GM23338 (cell line): ENCODE data around the gene C20orf204.

Source experiments
- CREB1 ChIP-seq: fragments of 250-450 bp; sonication (Bioruptor Pico); IDR thresholded peaks from 2 replicates; pipeline ENCODE4 v1.5.0; 2020; ENCODE audit warnings: low read depth, mild to moderate bottlenecking, moderate library complexity
- CTCF ChIP-seq, 2 experiments: fragments of 200-600 bp in 1 of 2; sonication (generic) in 1 of 2; conservative IDR thresholded peaks; 2 replicates each; pipeline versions ENCODE4 v1.5.1 to v1.6.1; 2016 to 2017; ENCODE audit warnings: antibody characterized with exemption in 2 of 2, low read depth in 2 of 2, mild to moderate bottlenecking in 2 of 2, moderate library complexity in 1 of 2
- EZH2 ChIP-seq: fragments of 200-600 bp; sonication (generic); IDR thresholded peaks from one replicate; pipeline ENCODE4 v1.8.0; 2017; ENCODE audit warnings: antibody characterized with exemption, mild to moderate bottlenecking, low read depth; ENCODE audit not compliant: unreplicated experiment
- EZH2phosphoT487 ChIP-seq: fragments of 200-600 bp; sonication (generic); IDR thresholded peaks from one replicate; pipeline ENCODE4 v1.8.1; 2018; ENCODE audit warnings: antibody characterized with exemption; ENCODE audit not compliant: unreplicated experiment
- JUNB ChIP-seq: IDR thresholded peaks from one replicate; pipeline ENCODE4 v1.6.1; 2016; ENCODE audit warnings: antibody characterized with exemption; ENCODE audit not compliant: unreplicated experiment
- POLR2AphosphoS5 ChIP-seq: IDR thresholded peaks from 2 replicates; pipeline ENCODE4 v1.6.1; 2016; ENCODE audit warnings: antibody characterized with exemption, low read depth
- REST ChIP-seq: IDR thresholded peaks from one replicate; pipeline ENCODE4 v1.6.1; 2018; ENCODE audit warnings: antibody characterized with exemption; ENCODE audit not compliant: unreplicated experiment
- ZNF114 ChIP-seq: fragments of 250-450 bp; sonication (Bioruptor Pico); IDR thresholded peaks from 2 replicates; pipeline ENCODE4 v1.5.0; 2020; ENCODE audit warnings: mild to moderate bottlenecking, moderate library complexity
- ZNF331 ChIP-seq: fragments of 250-450 bp; sonication (Bioruptor Pico); IDR thresholded peaks from 2 replicates; pipeline ENCODE4 v1.5.0; 2020; ENCODE audit warnings: low read depth, mild to moderate bottlenecking, moderate library complexity

- TF ChIP-seq EZH2 (no peak), CTCF (conservative IDR thresholded peaks at IDR 0.05; ENCODE audit: low read depth in 2 of 2) (no peak), POLR2AphosphoS5 (no peak), ZNF114 (CRISPR knock-in tag) (no peak), REST (no peak), ZNF331 (CRISPR knock-in tag) (no peak), CREB1 (CRISPR knock-in tag) (no peak), EZH2phosphoT487 (no peak), JUNB (no peak)
Measured at GRCh38 chr20:64081624-64081964, 45.6 kb downstream of the C20orf204 start.
